Common myeloid progenitor, CD34-positive (primary cell): ENCODE results near the gene TAF15.

Experiments used
- CTCF ChIA-PET: fragments of 350-600 bp; sonication (Branson Sonifier 250); formaldehyde crosslinking; loops from one replicate; lab custom pipeline; 2021; ENCODE audit warnings: antibody characterized with exemption; lab: Charles Lee
- POLR2A ChIA-PET: fragments of 350-600 bp; sonication (Branson Sonifier 250); formaldehyde crosslinking; loops from one replicate; lab custom pipeline; 2021; ENCODE audit warnings: antibody characterized with exemption; lab: Charles Lee
- DNase-seq, 3 donors: peaks; one replicate each; pipeline versions ENCODE4 v3.0.0 to v3.0.0-alpha.2; 2013
- H3K27ac ChIP-seq, 2 experiments: 1 replicate in 1 of 2; 2 replicates in 1 of 2; pipeline ENCODE4 v1.7.0; 2013; ENCODE audit warnings: inconsistent platforms in 2 of 2, low read length in 2 of 2, mild to moderate bottlenecking in 2 of 2, low read depth in 1 of 2, moderate library complexity in 1 of 2; ENCODE audit not compliant: severe bottlenecking in 2 of 2, insufficient read depth in 1 of 2, poor library complexity in 1 of 2
- H3K27me3 ChIP-seq, 5 experiments: replicated peaks in 2 of 5; 1 replicate in 3 of 5; 2 replicates in 2 of 5; pipeline versions ENCODE4 v1.6.1 to v1.7.0; 2013; ENCODE audit warnings: low read length in 4 of 5, mild to moderate bottlenecking in 2 of 5, moderate library complexity in 2 of 5, inconsistent platforms in 1 of 5; ENCODE audit not compliant: insufficient read depth in 5 of 5, control insufficient read depth in 4 of 5
- H3K36me3 ChIP-seq, 4 experiments: 1 replicate in 2 of 4; 2 replicates in 2 of 4; pipeline versions ENCODE4 v1.6.1 to v1.7.0; 2013; ENCODE audit warnings: low read length in 3 of 4, control low read depth in 1 of 4, mild to moderate bottlenecking in 1 of 4; ENCODE audit not compliant: control insufficient read depth in 4 of 4, insufficient read depth in 4 of 4
- H3K4me1 ChIP-seq, 4 experiments: 1 replicate in 3 of 4; 2 replicates in 1 of 4; pipeline versions ENCODE4 v1.6.1 to v1.7.1; 2013; ENCODE audit warnings: low read length in 3 of 4, mild to moderate bottlenecking in 3 of 4, control low read depth in 1 of 4, inconsistent platforms in 1 of 4, moderate library complexity in 1 of 4; ENCODE audit not compliant: control insufficient read depth in 4 of 4, insufficient read depth in 4 of 4; ENCODE audit errors: control extremely low read depth in 1 of 4
- H3K4me3 ChIP-seq, 7 experiments: 1 replicate in 4 of 7; 2 replicates in 3 of 7; pipeline versions ENCODE4 v1.5.1 to v1.7.0; 2013; ENCODE audit warnings: mild to moderate bottlenecking in 7 of 7, low read length in 6 of 7, moderate library complexity in 6 of 7, inconsistent platforms in 2 of 7, low read depth in 2 of 7, control low read depth in 1 of 7; ENCODE audit not compliant: insufficient read depth in 4 of 7, control insufficient read depth in 1 of 7; ENCODE audit errors: extremely low read depth in 1 of 7
- H3K9me3 ChIP-seq, 5 experiments: 1 replicate in 4 of 5; 2 replicates in 1 of 5; pipeline versions ENCODE4 v1.6.1 to v1.7.1; 2013; ENCODE audit warnings: low read length in 4 of 5, mild to moderate bottlenecking in 2 of 5, inconsistent platforms in 1 of 5, low read depth in 1 of 5, moderate library complexity in 1 of 5; ENCODE audit not compliant: control insufficient read depth in 4 of 5, insufficient read depth in 2 of 5; ENCODE audit errors: control extremely low read depth in 1 of 5
- WGBS: methylation state at CpG from one replicate; pipeline ENCODE4 v1.1.5; 2013; ENCODE audit not compliant: insufficient coverage; 5-methylcytosine and 5-hydroxymethylcytosine counted together

Gene TAF15

GRCh38 chr17:35811759-35812158 lies 2.5 kb downstream of the TAF15 start:
- H3K9me3 ChIP-seq = no peaks in the 10 kb centered on the region
- peaks cover 13 to 45% (median 33%) of the 10 kb centered on the region in 4 experiments for H3K4me1 ChIP-seq
- H3K27ac ChIP-seq = peak overlapping the region in 1 of 2 experiments; percentile 32
- no peaks in the 10 kb centered on the region for H3K27me3 ChIP-seq
- ChIA-PET CTCF (interaction anchor here (1.5 to 18.6 kb wide), 2 partner anchors 9 to 41 kb away, joined by 3 to 482 read pairs; partner anchors contain the start of gene C17orf50), POLR2A (interaction anchor here (0.8 kb wide), 1 partner anchor 48 kb away, joined by 3 read pairs; no protein-coding TSS in a partner anchor)
- WGBS = 90% methylated on average over 2 of the region's 6 CpGs
- H3K4me3 ChIP-seq = peak overlapping the region in 1 of 7 experiments; percentile 10
- DNase-seq = no peak
- peaks cover 0 to 16% (median 4%) of the 10 kb centered on the region in 4 experiments for H3K36me3 ChIP-seq

GRCh38 chr17:35812456-35812855 lies 3.2 kb downstream of the TAF15 start:
- no peaks in the 10 kb centered on the region for H3K27me3 ChIP-seq
- H3K9me3 ChIP-seq = no peaks in the 10 kb centered on the region
- WGBS = no CpG with 5 or more reads among the region's 5 CpGs
- H3K4me1 ChIP-seq = peaks cover 13 to 44% (median 31%) of the 10 kb centered on the region in 4 experiments
- CTCF ChIA-PET = interaction anchor here (1.5 to 18.6 kb wide), 2 partner anchors 8 to 41 kb away, joined by 3 to 482 read pairs; partner anchors contain the start of gene C17orf50
- POLR2A ChIA-PET = interaction anchor here (0.8 kb wide), 1 partner anchor 48 kb away, joined by 3 read pairs; no protein-coding TSS in a partner anchor
- DNase-seq = no peak
- no peak overlapping the region for H3K27ac ChIP-seq
- H3K4me3 ChIP-seq = no peak overlapping the region
- peaks cover 2 to 22% (median 8%) of the 10 kb centered on the region in 4 experiments for H3K36me3 ChIP-seq

- Histone ChIP-seq H3K4me3 (no peak overlapping the region), H3K4me1 (peaks cover 0 to 10% (median 6%) of the 10 kb centered on the region in 4 experiments), H3K9me3 (no peaks in the 10 kb centered on the region), H3K27ac (no peak overlapping the region), H3K36me3 (peaks cover 10 to 54% (median 26%) of the 10 kb centered on the region in 4 experiments), H3K27me3 (no peaks in the 10 kb centered on the region)
- POLR2A ChIA-PET = interaction anchor here (0.7 kb wide), 1 partner anchor 60 kb away, joined by 3 read pairs; no protein-coding TSS in a partner anchor
- CTCF ChIA-PET = interaction anchor here (1.2 to 18.6 kb wide), 5 partner anchors 8 to 205 kb away, joined by 3 to 482 read pairs (median 5); partner anchors contain the start of genes C17orf50 and TAF15
- DNase-seq = no peak
- 100% methylated on average over 1 of the region's 5 CpGs for WGBS
These were observed 7.4 kb downstream of the TAF15 start for GRCh38 chr17:35816723-35817122.

- Histone ChIP-seq H3K36me3 (peaks cover 10 to 52% (median 28%) of the 10 kb centered on the region in 4 experiments), H3K4me1 (peaks cover 0 to 6% (median 4%) of the 10 kb centered on the region in 4 experiments), H3K9me3 (no peaks in the 10 kb centered on the region), H3K4me3 (no peak overlapping the region), H3K27me3 (no peaks in the 10 kb centered on the region), H3K27ac (no peak overlapping the region)
- ChIA-PET CTCF (interaction anchor here (0.7 to 18.6 kb wide), 7 partner anchors 9 to 205 kb away, joined by 3 to 482 read pairs (median 5); partner anchors contain the start of genes C17orf50 and TAF15), POLR2A (no interaction called here)
- WGBS = no CpG with 5 or more reads among the region's 1 CpG
- no peak for DNase-seq
These were observed 7.9 kb downstream of the TAF15 start for GRCh38 chr17:35817196-35817595.

GRCh38 chr17:35819455-35819854 lies 10.2 kb downstream of the TAF15 start:
- Histone ChIP-seq H3K9me3 (no peaks in the 10 kb centered on the region), H3K4me1 (peaks cover 0 to 2% (median 0%) of the 10 kb centered on the region in 4 experiments), H3K36me3 (peaks cover 15 to 69% (median 44%) of the 10 kb centered on the region in 4 experiments), H3K4me3 (no peak overlapping the region), H3K27me3 (no peaks in the 10 kb centered on the region), H3K27ac (no peak overlapping the region)
- ChIA-PET CTCF (interaction anchor here (0.6 to 18.6 kb wide), 7 partner anchors 10 to 48 kb away, joined by 3 to 482 read pairs (median 5); partner anchors contain the start of genes C17orf50 and TAF15), POLR2A (interaction anchor here (0.7 to 0.8 kb wide), 2 partner anchors 13 to 1648 kb away, joined by 3 to 4 read pairs; no protein-coding TSS in a partner anchor)
- 100% methylated on average over 1 of the region's 1 CpG for WGBS
- DNase-seq = peak in 2 of 3 donors; percentile 30 to 34

- WGBS = 100% methylated on average over 1 of the region's 2 CpGs
These were observed 12.0 kb downstream of the TAF15 start for GRCh38 chr17:35821308-35821707.

GRCh38 chr17:35825206-35825605 lies 15.9 kb downstream of the TAF15 start:
- DNase-seq = no peak
- no peaks in the 10 kb centered on the region for H3K4me1 ChIP-seq
- H3K9me3 ChIP-seq = no peaks in the 10 kb centered on the region
- peaks cover 35 to 78% (median 55%) of the 10 kb centered on the region in 4 experiments for H3K36me3 ChIP-seq
- CTCF ChIA-PET = interaction anchor here (0.9 kb wide), 1 partner anchor 8 kb away, joined by 3 read pairs; no protein-coding TSS in a partner anchor
- H3K27me3 ChIP-seq = no peaks in the 10 kb centered on the region
- POLR2A ChIA-PET = no interaction called here
- H3K4me3 ChIP-seq = no peak overlapping the region
- no peak overlapping the region for H3K27ac ChIP-seq
- WGBS = no CpG with 5 or more reads among the region's 1 CpG

More at GRCh38 chr17:35821308-35821707, 12.0 kb downstream of the TAF15 start:
- Histone ChIP-seq H3K4me1 (peaks cover 0 to 2% (median 0%) of the 10 kb centered on the region in 4 experiments), H3K4me3 (no peak overlapping the region), H3K27ac (no peak overlapping the region), H3K36me3 (peaks cover 24 to 77% (median 51%) of the 10 kb centered on the region in 4 experiments), H3K27me3 (no peaks in the 10 kb centered on the region), H3K9me3 (no peaks in the 10 kb centered on the region)
- DNase-seq = no peak
- POLR2A ChIA-PET = interaction anchor here (0.6 kb wide), 1 partner anchor 12 kb away, joined by 4 read pairs; the partner anchor contains the start of gene TAF15
- CTCF ChIA-PET = interaction anchor here (18.6 kb wide), 1 partner anchor 50 kb away, joined by 482 read pairs; the partner anchor contains the start of gene C17orf50
